ENCODE results near the gene MESP2.

MESP2 gene

DNA sequence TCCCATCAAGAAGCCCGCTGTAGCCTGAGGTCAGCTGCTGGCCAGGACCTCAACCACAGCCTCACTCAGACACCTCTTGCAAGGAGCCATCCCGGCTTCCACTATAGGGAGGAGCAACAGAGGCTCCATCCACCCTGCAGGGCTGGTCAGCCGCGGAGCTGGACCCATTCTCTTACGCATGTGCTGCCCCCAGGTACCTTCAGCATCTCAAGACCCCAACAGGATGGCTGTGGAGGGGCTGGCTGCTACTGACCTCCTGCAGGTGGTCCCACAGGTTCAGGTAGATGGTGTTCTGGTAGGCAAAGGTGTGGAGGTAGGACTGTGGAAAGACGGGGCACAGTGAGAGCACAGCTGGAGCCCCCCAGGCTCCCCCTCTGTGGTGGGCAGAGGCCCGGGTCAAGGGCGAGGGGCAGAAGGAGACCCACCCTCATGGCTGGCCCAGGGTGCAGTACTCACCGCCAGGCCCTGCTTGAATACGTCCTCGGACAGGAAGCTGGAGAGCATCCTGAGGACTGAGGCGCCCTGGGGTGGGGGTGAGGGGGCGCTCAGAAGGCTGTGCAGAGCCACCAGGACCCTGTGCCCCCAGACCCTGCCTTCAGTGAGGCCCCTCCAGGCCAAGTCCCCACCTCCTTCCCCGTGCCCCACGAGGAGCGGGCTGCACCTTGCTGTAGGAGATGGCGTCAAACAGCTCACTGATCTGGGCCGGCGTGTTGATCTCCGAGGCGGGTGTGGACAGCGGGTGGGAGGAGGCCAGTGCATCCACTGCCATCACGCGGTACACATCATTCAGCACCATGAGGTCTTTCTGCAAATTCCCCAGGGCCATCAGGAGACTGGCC lies 27.1 kb downstream of the MESP2 start:
- no peak for DNase-seq

DNA sequence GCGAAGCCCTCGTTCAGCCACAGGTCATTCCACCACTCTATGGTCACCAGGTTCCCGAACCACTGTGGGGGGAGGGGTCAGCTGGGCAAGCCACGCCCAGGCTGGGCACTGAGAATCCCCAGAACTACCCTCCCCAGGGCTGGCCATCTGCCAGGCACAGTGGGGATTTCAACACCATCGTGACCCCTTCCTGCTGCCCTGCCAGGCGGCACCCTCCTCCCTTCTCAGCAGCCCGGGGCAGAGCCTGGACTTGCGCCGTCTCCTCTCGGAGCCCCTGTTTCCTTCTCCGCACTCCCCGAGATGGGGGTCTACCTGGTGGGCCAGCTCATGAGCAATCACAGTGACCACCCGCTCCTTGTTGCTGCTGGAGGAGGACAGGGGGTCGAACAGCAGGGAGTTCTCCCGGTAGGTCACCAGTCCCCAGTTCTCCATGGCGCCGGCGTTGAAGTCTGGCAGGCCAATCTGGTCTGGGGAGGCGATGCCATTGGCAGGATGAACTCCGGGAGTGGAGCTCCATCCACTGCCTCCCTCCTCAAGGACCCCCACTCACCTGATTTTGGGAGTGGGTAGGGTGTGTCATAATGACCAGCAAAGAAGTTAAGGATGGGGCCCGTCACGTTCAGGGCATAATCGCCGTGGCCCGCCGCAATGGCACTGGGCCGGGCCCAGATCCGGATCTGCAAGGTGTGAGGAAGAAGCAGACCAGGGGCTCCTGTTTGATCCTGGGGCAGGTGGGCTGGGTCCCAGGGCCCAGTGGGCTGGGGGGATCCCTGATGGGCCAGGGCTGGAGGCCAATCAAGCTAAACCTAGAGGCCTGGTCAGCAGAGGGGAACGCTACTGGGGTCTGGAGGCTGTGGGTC lies 28.0 kb downstream of the MESP2 start:
- DNase-seq = no peak

DNA sequence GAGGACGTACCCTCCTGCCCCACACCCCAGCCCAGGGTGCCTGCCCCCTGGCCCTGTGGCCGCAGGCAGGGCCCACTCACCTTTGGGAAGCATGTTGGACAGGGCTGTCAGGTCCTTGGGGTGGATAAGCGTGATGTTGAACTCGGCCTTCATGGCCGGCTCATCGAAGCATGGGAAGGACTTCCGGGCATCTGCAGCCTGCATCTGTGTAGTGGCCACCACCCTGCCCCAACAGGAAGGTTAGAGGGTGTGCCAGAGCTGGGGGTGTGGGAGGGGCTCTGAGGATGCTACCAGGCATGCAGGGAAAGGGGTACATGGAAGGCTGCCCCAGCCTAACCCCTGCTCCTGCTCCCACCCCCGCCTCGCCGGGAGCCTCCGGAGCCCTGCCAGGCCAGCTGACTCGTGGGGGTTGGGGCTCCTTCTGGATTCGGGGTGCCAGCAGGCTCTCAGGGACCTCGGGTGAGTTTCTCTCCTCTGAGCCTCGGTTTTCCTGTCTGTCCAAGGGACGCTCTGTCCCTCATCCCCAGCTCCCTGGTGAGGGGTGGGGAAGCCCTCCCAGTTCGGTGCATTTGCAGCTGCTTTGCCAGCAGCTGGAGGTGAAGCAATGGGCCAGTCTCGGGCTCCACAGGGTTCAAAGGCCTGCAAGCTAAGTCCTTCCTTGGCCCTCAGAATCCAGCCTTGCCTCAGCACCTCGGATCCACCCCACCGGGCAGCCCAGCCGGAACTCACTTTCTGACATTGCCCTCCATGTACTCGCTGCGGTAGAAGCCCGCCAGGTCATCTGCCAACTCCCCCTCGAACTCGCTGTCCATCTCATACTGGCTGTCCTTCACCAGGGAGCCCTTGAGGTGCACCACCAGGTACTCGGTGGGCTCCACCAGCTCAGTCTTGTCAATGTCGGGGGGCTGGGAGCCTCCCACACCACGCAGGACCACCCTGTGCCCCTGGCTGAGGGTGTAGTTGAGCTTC lies 29.4 kb downstream of the MESP2 start:
- no peak for DNase-seq

DNA sequence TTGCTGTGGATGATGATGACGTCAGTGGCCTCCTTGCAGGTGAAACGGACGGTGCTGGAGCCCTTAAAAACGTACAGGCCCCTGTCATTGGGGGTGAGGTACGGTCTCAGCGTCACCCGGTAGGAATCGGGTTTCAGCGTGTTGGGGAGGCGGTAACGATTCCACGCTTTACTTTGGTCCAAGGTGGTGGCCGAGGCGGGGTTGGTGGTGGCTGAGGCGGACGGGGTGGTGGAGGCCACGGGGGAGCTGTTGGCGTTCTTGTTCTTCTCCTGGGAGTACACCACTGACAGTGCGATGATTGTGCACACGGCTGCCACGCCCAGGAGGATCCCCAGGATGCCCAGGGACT lies 30.1 kb downstream of the MESP2 start:
- DNase-seq = no peak

DNA sequence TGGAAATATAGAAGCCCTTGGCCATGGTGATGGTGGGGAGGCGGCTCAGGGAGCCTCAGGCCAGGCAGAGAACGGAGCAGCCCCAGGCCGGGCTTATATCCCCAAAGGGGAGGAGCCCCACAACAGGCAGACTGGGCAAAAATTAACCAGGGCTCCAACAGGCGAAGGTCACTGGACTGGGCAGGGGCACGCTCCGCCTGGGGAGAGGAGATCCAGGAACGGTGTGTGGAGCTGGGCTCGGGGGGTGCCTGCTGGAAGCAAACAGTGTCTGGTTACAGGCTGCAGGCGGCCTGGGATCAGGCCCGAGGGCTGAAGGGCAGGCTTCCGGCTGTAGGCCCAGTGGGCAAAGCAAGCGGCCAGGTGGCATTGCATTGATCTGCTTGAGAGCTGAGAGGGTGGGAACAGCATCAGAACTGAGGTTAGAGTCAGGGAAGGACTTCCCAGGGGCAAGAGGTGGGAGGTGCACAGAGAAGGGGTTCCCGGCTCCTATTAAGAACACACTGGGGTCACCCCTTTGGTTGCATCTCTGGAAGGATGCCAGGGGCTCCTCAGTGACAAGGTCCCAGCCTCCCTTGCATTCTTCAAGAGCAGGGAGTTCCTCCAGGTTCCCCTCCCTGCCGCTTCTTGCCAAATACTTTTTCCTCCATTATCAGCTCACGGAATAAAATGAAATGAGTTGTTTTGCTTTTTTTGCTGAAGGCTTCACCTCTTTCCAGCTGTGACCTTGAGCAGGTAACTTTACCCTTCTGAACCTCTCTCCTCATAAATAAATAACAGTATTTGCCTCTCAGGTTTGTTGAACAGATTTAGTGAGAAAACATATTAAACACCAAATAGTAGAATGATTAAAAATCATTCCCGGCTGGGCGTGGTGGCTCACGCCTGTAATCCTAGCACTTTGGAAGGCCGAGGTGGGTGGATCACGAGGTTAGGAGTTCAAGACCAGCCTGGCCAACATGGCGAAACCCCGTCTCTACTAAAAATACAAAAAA lies 30.7 kb downstream of the MESP2 start:
- no peak for DNase-seq

DNA sequence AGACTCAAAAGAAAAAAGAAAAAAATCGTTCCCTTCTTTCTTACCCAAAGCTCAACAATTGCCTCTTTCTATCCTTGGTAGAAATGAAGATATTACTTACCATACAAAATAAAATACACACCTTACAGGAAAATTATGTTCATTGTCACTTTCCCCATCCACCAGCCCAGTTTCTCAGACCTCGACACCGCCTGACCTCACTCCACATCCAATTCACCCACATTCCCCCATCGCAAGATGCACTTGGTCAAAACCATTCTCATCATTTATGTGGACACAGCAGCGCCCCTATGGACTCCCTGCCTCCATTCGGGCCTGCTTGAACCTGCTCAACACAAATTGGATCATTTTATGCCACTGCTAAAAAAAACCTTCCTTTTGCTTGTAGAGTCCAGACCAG lies 31.6 kb downstream of the MESP2 start:
- DNase-seq = no peak

DNA sequence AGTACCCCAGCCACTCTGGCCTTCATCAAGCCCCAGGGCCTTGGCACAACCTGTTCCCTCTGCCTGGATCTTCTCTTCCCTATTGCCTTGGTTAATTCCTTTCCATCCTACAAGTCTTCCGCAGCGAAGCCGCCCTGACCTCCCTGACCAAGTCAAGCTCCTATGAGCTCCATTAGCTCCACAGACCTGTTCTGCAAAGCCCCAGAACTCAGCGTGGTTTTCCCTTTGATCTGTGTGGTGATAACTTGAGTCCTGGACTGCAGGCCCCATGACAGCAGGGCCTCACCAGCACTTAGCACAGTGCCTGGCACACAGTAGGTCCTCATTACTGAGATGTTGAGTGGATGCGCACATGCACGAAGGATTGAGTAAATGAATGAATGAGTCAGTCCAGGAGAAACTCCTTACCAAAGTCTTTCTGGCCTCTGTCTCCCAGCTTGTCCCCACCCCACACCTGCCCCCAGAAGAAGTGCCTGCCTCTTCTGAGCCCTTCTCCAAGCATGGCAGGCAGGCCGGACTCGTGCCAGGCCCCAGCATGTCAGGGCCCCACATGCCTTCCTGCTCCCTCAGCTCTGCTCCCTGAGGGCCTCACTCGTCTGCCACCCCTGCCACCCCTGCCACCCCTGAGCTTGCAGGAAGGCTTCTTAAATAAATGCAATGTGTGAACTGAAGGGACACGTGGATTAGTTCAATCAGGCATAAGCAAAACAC lies 32.2 kb downstream of the MESP2 start:
- no peak for DNase-seq

DNA sequence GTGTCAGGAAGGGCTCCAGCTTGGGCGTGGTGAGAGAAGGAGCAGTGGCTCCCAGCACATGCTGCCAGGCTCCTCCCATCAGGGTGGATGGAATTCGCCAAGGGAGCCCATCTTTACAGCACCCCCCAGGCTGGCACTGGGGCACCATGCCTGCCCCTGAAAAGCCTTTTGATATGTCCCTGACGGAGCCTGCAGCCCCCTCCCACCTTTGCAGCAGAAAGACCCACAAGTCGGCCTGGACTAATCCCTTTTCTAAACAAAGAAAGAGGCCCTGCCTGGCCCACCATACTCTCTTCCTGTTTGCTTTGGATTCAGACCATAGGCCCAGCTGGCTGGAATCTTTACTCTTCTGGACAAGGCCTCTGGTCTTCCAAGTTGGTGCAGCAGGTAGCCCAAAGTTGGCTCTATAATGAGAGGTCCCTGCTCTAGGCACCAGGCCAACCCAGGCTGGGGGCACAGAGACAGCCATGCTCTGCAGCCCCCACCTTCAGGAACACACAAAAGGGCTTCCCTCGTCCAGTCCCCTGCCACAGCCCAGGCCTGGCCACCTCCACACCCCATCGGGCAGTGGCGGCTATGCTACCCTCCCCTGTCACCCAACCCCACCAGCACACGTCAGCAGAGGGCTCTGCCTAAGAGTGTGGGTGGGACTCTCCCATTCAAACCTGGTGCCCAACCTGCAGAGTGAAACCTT lies 33.1 kb downstream of the MESP2 start:
- no peak for DNase-seq

DNA sequence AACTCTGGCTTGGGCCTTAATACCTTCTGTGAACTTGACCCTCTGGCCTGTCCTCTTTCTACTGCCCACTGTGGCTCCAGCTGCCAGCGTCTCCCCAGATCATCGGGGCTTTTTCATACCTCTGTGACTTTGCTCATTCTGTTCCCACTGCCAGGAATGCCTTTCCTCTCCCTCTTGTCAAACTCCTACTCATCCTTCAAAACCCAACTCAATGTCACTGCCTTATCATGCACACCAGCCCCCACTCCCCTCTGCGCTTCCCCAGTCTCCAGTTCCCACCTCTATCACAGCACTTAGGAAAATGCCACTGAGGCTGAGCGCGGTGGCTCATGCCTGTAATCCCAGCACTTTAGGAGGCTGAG lies 33.6 kb downstream of the MESP2 start:
- DNase-seq = no peak

DNA sequence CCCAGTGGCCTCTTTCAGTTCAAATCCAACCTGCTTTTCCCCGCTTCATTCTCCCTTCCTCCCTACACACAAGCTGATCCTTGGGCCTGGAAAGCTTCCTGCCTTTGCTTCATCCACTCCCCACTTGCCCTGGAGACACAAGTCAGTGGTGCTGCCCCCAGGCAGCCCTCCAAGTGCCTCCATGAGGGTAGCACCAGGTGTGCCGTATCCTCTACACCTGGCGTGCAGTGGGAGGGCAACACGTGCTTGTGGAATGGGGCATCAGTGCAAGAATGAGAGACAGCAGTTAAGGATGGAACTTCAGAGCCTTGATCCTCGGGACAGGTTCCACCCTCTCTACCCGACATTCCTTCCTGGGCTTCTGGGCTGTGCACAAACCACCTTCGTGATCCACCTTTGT lies 34.7 kb downstream of the MESP2 start:
- DNase-seq = no peak

DNA sequence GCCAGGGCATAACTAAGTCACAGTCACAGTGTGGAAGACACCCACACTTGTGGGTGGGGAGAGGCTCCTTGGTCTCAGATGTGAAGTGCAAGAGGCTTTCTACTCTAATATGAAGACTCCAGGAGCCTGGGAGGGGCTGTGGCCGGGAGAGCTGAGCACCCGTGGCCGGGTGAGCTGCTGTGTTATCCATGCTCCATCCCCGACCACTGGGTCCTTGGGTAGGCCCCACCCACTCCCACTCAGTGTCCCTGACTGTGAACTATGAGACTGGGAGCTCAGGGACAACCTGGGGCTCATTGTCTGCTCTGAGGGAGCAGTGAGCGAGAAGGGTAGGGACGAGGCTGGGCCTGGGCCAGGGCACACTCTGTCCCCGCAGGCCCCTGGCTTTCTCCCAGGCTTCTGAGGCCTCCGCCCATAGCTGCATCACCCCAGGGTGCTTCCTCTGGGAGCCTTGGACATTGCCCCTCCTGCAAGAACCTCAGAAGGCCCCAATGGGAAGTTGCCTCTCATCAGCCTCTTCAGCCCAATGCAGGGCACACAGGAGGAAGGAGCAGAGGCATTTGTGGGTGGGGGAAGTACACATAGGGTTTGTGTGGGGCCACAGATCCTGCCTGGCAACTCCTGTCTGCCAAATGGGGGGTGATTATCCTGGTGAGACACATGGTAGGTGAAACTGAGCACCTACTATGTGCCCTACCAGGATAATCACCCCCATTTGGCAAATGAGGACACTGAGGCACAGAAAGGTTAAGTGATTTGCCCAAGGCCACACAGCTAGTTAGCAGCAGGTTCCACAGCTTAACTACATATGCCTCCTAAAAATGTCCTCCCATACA lies 36.1 kb downstream of the MESP2 start:
- no peak for DNase-seq

DNA sequence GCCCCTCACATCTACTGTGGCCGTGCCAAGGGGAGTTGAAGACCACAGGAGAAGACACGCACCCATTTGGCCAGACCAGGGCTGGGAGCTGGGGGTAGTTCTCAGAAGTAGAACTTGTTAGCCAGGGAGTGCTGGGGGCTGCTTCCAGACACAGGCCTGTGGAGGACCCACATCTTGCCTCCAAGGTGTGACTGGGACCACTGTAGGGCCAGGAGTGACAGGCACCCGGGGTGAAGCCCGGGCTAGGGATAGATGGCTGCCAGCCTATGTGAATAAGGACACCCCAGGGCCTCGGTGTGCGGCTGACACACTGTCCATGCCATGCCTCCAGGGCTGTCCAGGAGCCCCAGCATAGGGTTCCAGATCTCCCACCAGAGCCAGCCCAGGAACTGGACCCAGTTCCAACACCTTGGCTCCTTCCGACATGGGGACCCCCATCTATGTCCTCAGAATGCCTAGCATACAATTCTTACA lies 36.8 kb downstream of the MESP2 start:
- no peak for DNase-seq

DNA sequence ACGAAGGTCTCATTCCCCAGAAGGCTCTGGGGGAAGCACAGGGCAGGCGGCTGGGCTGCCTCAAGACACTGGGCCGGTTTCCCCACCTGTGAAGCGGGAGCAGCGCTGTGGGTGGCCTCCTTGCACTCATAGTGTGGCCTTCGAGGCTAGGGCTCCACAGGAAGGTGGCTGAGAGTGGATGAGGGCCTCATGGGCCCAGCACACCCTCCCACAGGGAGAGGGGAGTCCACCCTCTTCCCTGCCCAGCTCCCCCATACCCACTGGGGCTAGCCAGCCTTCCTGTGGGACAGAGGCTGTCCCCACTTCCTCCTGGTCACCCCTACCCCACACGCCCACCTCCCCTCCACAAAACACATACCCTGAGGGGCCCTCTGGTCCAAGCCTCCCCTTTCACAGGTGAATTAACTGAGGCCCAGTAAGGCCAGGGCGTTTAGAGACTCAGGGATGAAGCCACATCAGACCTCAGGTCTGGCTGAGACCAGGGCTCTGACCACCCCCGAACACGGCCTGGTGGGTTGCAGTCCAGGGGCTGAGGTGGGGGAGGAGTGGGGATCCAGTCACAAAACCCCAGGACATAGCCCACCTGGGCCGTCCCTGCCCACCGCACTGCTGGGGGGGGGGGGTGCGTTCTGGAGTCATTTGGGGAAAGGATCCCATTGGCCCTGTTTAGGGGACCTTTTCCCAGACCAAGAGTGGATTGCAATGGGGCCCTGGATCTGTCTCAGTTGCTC lies 37.4 kb downstream of the MESP2 start:
- no peak for DNase-seq

DNA sequence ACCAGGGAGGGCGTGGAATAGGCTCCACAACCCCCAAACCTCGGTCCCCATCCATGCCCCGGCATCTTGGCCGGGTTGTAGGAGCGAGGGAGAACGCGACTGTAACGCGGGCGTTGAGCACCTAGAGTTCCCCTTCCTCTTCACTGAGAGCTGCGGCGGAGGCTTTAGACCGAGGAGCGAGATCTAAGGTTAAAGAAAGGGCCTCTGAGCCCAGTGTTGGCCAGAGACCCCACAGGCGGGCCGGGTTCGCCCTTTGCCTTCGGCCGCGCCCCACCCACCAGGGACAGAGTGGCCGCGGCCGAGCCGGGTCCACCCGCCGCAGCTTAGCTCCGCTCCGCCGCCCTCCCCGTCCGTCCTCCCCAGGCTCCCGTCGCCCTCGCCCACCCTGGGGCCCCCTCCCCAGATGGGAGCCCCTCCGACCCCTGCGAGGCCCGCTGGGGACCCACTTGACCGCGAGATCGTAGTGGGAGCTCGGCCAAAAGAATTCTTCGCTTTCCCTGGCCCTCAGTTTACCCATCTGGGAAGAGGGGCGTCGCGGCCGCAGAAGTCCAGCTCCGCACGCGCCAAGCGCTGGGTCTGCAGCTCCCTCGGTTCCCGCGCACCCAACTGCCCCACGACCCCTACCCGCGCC lies 38.1 kb downstream of the MESP2 start:
- no peak for DNase-seq

DNA sequence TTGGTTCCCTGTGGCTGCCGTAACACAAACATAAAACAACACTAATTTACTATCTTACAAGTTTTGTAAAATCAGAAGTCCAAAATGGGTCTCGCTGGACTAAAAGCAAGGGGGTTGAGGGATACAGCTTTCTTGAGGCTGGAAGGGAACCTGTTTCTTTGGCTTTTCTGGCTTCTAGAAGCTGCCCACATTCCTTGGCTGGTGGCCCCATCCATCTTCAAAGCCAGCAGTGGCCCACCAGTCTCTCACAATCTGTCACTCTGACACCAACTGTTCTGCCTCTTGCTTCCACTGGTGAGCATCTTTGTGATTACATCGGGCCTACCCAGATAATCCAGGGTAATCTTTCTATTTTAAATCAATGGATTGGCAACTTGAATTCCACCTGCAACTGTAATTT lies 39.6 kb downstream of the MESP2 start:
- DNase-seq = no peak

DNA sequence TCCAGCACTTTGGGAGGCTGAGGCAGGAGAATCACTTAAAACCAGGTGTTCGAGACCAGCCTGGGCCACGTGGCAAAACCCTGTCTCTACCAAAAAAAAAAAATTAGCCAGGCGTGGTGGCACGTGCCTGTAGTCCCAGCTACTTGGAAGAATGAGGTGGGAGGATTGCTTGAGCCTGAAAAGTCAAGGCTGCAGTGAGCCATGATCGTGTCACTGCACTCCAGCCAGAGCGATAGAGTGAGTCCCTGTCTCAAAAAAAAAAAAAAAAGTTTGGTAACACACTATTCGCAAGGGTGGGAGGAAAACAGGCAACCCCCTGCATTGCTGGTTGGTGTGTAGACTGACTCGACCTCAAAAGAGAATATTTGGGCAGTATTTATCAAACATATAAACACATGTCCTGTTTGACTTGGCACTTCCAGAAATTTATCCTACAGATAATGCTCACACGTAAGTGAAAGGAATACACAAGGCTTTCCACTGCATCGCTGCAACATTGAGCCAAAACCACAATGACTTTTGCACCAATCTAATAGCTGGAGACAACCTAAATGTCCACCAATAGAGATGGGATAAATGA lies 41.7 kb downstream of the MESP2 start:
- DNase-seq = no peak

DNA sequence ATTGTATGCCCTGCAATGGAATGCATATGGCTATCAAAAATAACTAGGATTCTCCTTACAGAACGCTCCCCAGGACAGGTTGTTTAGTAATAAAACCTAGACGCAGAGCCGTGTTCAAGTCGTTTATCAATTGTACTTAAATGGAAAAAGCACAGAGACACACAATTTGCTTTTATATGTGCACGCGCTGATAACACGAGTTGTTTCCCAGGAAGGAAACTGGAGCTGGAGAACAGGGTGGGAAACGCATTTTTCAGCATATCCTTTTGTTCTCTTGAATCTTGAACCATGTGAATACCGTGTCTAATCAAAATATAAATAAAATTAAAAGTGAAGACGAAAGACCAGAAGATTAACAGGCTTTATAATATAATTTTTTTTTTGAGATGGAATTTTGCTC lies 42.2 kb downstream of the MESP2 start:
- no peak for DNase-seq
